ENCODE measurements around the gene OR10P1.
A peak's percentile ranks its signal among the peaks of the same experiment; 100 is the strongest.

The OR10P1 gene

GRCh38 chr12:55684761-55685370 is 48.2 kb downstream of the OR10P1 start:
- DNase-seq (ENCODE audit: low read depth, low spot score), result no peak

- no peak for DNase-seq (ENCODE audit: low read depth, low spot score)
Observed at GRCh38 chr12:55685671-55686070, 49.0 kb downstream of the OR10P1 start.

GRCh38 chr12:55686366-55687010 is 49.8 kb downstream of the OR10P1 start:
- DNase-seq (ENCODE audit: low read depth, low spot score), result peak; percentile 32

Data from astrocyte of the hippocampus (primary cell).